Breast epithelium (tissue), 3 donors: ENCODE measurements around the gene PRLR.

Source experiments
- CTCF ChIP-seq, 3 donors: fragments of 450-650 bp; IDR thresholded peaks; one replicate each; pipeline ENCODE4 v1.5.1; 2016 to 2017; ENCODE audit warnings: antibody characterized with exemption in 3 of 3, mild to moderate bottlenecking in 3 of 3, moderate library complexity in 3 of 3
- POLR2A ChIP-seq: fragments of 450-650 bp; IDR thresholded peaks from one replicate; pipeline ENCODE4 v1.6.1; 2016; ENCODE audit warnings: antibody characterized with exemption, mild to moderate bottlenecking, moderate library complexity

GRCh38 chr5:35035271-35035670, 195.0 kb downstream of the PRLR start:
- no peak for TF ChIP-seq CTCF (IDR thresholded peaks at IDR 0.05)
- TF ChIP-seq POLR2A: no peak
